Measurements from ENCODE around the gene ZNF654.

- TF ChIP-seq, protein P1, sequence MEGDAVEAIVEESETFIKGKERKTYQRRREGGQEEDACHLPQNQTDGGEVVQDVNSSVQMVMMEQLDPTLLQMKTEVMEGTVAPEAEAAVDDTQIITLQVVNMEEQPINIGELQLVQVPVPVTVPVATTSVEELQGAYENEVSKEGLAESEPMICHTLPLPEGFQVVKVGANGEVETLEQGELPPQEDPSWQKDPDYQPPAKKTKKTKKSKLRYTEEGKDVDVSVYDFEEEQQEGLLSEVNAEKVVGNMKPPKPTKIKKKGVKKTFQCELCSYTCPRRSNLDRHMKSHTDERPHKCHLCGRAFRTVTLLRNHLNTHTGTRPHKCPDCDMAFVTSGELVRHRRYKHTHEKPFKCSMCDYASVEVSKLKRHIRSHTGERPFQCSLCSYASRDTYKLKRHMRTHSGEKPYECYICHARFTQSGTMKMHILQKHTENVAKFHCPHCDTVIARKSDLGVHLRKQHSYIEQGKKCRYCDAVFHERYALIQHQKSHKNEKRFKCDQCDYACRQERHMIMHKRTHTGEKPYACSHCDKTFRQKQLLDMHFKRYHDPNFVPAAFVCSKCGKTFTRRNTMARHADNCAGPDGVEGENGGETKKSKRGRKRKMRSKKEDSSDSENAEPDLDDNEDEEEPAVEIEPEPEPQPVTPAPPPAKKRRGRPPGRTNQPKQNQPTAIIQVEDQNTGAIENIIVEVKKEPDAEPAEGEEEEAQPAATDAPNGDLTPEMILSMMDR (IDR thresholded peaks at IDR 0.05) = no peak
- TF ChIP-seq POLR2AphosphoS5 (IDR thresholded peaks at IDR 0.05) (no peak), POLR2A (IDR thresholded peaks at IDR 0.05) (no peak)
Observed at GRCh38 chr3:88090681-88091080, 31.6 kb downstream of the ZNF654 start.

All from suprapubic skin (tissue), 4 donors.